NOMO-1 treated with DMSO at 0.1 percent for 48 hours (cell line): ENCODE measurements around the gene POLL.

ENCODE experiments used
- DNase-seq: peaks from one replicate; lab custom pipeline; 2025; ENCODE audit not compliant: unreplicated experiment; lab: John Stamatoyannopoulos, UW

The POLL gene

DNA sequence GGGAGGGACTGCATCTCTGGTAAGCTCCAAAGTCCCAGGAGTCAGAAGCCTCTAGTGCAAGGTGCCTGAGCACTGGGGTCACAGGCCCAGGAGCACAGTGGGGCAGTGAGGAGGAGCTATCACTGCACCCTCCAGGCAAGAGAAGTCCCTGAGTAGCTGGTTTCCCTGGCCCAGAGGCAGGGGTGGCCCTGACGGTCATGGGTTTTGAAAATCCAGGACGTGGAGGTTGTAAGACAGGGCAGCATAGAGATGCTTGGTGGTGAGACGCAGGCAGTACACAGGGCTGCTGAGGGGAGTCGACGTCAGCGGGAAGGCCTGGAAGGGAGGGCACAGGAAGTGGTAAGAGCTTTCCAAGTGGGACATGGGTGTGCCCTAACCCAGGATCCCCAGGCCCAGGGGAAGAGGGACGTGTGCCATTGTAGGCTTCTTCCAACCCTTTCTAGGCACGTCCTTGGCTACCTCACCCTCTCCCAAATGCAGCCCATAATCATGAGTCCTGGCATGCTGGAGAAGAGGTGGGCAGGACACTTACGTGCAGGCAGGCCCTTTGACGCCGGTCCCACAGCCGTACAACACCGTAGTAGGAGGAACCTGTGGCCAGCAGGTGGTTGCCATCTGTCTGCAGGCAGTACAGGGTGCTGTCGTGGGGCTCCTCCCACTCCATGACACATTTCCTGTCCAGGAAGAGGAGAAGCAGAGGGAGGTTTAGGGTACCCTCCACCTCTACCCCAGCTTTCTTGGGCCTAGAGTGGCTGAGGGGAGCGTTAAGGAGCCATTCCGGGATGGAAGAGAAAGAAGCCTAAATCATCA lies 23.2 kb upstream of the POLL start:
- DNase-seq: no peak

DNA sequence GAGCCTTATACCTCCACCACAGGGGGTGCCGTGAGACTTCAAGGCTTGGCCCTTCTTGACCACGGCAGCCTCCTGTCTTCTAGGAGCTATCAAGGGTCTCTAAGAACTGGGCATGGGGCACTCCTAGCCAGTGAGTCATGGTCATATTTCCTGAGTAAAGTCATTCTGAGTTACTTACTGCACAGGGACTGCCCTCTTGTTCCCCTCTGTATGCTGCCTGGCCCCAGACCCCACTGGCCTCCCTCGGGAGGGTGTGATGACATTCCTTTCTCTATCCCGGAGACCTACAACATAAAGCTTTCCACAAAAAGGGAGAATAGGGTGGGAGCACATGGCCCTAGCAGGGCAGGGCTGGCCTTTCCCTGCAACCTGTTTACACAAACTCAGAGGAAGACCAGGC lies 21.4 kb upstream of the POLL start:
- DNase-seq: no peak

DNA sequence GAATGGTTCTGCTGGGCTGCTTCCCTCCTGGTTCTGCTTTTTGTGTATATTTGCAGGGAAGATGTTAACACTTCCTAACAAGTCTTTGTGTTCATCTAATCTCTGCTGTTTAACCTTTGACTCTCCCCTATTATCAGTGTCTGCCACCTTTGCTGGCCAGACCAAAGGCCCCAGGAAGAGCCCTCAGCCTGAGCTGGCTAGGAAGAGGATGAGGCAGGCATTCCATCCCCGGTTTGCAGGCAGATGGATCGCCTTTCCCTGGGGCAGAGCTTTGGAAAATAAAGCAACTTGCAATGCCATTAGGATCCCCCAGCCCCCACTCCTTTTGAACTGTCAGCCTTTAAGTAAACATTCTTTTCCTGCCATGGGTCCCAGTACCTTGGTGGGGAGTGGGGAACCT lies 19.1 kb upstream of the POLL start:
- DNase-seq: no peak

DNA sequence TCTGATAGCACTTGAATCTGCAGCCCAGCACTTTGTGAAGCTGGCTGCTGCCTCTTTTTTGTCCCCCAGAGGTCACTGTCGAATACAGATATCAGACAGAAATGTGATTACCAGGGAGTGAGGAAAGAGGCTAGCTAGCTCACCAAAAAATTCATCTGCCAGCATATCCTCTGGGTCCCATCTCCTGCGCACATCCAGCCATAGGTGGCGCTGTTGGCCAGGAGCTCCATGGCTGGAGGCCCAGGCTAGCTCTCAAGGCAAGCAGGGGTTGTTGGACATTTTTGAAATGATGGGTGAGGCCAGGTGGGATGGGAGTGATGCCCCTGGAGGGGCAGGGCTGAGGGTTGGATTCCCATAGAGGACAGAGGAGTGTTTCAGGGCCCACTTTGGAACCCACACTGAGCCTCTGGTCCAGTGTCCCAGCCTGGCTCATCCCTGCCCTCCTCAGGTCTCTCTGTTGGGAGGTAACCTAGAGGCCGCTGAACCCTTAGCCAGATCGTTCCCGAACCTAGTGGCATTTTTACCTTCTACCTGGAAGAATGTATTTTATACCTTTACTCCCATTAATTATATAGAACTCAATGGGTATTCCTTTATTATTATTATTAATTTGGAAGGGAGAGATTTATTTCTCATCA lies 14.8 kb upstream of the POLL start:
- peak; percentile 95 for DNase-seq

DNA sequence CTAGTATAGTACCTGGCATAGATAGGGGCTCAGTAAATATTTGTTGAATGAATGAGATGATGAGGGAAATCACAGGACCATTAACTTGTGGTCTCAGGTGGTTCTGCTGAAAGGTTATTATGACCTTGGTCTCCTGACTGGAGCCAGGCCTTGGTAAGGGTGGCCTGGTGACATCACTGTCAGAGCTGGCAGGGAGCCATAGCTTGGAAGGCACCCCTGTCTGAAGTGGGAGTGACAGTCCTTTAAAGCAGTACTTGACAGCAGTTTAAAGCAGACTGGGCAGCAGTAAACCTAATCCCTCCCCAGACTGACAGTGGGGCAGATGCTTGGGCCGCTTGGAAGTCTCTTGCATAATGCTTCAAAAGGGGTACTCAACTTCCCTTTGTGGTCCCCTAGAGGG lies 13.5 kb upstream of the POLL start:
- DNase-seq: no peak

DNA sequence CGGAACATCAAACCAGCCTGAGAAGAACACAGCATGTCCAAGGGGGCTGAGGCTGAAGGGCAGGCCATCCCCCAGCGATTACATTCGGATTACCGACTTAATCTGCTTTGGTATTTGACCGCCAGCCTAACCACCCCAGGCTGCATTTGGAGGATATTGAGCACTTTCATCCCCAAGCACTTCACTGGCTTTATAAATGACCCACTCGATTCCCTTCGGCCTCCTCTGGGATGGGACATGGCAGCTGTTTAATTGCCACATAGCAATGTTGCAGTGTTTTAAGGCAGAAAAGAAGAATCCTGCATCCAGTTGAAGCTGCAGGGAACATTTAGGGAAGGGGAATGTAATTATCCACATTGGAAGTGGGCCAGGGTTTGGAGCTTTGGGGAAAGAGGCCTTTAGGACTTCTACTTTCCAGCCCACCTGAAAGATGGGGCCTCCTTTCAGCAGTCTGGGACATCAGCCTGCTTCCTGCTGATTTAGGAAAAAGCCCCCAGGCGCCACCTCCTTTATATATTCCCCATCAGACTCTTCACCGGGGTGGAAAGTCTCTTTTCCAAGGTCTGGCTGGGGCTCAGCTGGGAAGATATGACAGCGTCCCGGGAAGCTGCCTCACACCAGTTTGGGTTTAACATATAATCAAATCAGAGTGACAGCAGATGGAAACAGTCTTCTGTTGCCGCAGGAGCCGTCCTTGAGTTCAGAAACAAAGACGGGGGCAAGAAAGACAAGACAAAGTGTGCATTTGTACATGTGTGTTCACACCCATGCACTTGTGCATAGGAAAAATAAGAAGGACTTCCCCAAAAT lies 9.2 kb upstream of the POLL start:
- DNase-seq: no peak

DNA sequence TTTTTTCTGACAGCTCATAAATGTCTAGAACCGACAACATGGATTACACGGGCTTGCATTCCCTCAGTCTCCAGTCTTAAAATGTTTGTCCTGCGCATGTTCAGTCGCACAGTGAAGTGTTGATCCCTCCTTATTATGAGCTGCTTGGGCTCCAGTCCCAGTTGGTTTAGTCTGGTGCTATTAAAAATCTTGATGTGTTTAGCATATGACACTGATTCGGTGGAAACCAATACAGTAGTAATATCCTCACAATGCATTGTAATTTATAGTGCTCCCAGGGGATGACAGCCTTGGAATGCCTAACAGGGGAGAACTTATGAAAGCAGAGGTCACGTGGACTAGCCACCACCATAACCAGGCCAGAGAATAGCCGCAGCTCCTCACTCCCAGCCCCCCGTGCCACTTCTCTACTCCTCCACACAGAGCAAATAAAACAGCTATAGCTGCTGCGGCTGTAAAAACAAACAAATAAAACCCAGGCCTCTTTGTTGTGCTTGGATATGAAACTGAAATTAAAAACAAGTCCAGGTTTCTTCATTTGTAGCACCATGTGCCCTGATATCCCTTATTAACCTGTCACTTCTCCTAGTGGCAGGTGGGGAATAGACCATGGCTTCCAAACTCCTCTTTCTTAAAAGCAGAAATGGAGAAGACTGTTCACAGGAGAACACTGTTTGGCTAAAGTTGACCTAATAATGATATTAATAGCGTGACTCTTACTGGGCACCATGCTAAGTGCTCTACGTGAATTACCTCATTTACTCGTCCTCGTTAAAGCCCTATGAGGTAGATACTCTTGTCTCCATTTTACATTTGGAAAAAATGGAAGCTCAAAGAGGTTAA lies 7.8 kb upstream of the POLL start:
- no peak for DNase-seq

DNA sequence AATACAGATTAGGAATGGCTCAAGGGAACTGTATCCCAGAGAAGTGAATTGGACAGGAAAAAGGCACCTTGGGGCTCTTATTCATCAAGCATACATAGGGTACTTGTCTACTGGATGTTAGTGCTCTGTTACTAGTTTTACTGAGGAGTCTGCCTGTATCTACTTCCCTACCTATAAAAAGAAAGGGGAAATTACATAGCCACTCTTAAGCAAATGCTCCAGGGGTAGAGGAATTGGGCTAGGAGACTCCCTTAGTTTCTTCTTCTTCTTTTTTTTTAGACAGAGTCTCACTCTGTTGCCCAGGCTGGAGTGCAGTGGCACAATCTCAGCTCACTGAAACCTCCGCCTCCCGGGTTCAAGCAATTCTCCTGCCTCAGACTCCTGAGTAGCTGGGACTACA lies 5.3 kb upstream of the POLL start:
- DNase-seq: peak; percentile 92

DNA sequence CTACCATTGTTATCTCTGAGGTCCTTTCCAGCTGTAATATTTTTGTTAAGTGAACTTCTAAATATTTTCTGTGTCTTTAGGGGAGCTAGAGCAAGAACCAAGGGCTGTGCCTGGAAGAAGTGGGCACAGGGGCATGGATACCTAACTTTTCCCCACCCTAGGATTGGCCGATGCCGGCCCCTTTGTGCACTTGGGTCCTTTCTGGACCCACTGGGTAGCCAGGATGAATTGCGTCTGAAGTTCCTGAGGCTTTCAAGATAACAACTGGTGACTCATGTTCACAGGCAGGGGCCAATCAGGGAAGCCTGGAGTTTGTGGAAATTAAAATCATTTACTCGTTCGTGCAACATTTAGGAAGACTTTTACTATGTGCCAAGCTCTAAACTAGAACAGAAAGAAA lies 822 bp upstream of the POLL start:
- no peak for DNase-seq

DNA sequence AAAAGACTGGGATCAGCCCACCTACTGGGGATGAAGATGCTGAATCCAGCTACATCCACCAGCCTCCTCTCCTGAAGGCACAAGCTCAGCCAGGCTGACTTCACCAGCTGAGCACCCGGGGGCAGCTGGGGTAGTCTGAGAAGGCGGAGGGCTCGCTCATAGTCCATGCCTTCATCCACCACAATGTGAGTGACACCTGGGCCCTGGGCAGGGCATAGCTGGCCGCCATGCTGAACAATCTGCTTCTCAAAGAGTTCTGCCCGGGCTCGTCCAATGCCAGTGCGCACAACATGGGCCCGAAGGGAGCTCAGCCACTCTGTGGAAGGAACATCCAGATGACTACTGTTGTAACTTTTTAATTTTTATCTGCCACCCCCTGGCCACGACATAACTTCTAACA lies 2.2 kb downstream of the POLL start:
- no peak for DNase-seq

DNA sequence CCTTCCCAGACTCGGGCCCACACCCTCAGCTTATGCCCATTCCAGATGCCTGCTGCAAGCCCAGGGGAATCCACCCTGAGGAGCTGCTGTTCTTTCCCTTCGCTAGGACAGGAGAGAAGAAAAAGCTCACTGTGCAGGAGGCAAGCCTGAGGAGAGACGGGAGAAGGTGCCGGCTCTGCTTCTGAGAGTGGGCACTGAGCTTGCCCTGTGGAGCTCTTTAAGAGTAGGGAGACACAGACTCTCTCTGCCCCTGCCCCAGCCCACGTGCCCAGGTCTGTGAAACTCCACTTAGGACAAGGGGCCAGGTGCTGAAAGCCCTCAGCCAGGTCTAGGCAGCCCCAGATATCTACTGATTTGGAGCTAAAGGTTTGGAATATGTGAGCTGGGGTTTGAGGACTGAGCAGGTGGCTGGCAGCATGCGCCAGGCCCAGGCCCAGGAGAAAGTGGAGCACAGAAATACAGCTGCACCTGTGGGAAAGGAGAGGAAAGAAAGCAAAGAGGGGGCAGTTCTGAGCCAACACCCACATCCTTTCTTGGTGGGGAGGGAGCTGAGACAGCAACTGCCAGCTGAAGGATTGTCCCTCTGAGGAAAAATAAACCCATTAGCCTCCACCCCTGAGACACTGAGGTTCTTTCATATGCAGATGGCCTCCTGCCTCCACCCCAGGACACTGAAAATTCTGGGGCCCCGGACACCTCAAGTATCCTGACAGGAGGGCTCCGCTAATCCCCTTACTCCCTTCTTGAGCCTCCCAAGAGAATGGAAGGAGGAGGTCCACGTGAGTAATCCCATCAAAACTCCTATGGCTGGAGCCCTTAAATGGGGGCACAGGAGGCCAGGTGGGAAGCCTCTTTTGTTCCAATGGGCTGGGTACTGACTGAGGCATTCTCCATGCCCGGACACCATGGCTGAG lies 7.3 kb downstream of the POLL start:
- DNase-seq: no peak

DNA sequence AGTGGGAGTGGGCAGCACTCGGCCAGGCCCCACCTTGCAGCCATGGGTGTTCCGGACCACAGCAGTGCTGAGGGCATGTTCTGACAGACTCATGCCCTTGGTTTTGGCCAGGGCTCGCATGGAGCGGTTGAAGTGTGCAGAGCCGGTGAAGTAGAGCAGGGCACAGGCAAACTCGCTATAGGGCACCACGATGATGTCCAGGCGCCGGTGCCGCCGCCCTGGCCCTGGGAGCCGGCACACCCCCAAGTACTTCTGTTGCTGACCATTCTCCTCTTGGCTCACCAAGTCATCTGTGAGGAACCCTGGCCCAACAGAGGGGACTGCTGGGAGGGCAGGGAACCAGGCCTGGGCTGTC lies 8.6 kb downstream of the POLL start:
- DNase-seq: no peak

DNA sequence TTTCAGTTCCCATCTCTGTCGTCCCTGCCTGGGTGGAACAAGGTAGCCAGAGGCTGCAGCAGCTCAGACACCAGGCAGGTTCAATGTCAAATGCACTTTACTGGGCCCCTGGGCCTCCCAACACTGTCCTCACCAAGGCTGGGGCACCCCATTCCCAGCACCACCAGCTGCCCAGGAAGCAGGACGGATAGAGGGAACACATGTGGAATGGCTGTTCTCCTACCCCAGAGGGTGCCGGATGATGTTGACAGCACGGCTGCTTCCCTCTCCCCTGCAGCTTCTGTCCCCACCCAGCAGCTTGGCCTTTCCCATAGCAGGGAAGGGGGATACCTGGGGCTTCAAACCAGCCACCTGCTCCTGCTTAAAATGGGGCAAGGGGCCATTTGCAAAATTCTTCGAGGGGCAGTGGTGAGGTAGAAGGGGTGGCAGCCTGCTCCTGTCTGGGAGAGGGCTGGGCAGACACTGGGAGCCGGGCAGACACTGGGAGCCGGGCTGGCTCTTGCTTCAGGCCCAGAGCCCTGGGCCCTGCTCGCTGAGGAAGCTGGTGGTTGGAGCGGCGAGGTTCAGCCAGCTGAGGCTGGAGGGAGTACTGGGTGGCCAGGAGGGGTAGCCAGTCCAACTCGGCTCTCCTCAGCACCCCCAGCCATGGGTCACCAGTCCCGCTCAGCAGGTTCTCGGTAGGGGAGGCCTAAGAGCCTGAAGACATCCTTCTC lies 9.1 kb downstream of the POLL start:
- DNase-seq: no peak

DNA sequence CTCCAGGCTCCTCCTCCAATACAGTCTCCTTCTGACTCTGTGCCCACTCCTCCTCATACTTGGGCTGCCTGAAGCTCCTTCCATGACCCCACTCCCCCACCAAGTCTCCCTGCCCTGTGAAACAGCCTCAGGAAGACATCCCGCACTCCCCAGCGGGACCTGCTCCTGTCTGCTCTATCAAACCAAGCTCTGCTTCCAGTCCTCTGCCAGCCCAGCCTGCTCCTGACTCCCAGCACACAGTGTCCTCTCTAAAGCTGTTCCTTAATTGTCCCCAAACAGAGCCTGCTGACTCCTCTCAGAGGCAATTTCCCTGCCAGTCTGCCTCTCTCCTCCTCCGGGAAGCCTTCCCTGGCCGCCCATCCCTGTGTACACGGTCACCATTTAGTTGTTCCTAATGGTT lies 9.9 kb downstream of the POLL start:
- DNase-seq: no peak

DNA sequence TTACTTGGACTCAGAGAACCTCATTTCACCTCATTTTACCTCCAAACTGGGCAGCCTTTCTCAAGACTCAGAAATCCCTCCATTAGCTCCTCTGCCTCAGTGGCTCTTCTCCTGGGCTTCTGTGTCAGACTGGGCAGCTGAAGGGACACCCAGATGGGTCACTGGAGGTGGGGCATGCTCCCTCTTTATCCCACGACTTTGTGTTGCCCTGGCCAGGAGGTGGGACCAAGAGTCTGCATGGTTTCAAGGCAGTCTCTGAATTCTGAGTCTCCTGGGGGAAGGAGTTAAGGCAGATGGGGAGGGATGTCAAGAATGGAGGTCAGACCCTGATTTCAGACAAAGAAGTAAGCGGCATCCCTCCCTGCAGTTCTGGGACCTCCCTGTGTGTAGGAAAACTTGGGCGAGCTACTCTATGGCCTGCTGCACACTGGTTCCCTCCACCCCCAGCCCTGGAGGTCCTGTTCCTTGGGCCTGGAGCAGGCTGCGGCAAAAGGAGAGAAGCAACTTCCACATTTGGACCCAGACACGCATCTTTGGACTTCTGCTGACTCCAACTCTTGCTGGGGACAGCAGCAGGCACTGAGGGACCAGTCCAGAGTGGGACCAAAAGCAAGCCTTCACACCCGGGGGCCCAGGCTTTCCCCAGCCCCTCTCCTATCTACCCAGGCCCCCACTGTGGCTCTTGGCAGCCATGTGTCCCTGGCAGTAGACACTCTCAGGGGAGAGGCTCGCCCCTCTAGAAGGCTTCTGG lies 10.8 kb downstream of the POLL start:
- DNase-seq: no peak

DNA sequence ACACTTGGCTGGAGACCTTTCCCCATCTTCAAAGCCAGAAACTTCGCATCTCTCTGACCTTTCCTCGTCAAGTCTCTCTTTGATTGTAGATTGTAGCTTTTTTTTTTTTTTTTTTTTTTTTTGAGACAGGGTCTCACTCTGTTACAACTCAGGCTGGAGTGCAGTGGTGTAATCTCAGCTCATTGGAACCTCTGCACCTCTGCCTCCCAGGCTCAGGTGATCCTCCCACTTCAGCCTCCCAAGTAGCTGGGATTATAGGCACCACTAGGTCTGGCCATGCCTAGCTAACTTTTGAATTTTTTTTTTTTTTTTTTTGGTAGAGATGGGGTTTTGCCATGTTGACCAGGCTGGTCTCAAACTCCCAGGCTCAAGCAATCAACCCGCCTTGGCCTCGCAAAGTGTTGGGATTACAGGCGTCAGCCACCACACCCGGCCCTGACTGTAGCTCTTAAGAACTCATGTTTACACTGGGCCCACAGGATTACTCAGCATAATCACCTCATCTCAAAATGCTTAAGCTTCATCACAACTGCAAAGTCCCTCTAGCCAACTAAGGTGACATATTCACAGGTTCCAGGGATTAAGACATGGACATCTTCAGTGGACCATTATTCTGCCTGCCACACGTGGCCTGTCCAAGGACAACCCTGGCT lies 11.7 kb downstream of the POLL start:
- DNase-seq: no peak

DNA sequence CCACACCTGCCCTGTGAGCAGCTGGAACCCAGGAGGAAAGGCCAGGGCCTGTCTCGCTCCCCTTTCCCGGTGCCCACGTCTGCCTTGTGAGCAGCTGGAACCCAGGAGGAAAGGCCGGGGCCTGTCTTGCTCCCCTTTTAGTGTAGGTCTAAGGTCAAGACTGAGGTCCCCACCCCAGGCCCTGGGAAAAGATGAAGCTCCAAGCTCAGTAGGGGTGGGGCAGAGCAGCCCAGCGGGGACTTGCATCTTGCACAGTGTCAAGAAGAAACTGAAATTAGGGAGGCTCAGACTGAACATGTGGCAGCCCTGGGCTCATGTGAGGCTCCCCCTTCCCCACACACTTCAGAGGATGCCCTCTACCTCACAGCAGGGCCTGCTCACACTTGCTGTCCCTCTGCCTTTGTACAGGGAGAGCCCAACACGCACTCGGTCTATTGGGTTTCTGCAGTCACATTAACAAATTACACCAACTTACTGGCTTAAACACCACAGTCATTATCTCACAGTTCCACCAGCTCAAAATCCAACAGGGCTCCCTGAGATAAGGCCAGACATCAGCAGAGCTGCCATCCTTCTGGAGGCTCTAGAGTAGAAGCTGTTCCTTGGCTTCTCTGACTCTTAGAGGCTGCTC lies 12.4 kb downstream of the POLL start:
- DNase-seq: no peak

DNA sequence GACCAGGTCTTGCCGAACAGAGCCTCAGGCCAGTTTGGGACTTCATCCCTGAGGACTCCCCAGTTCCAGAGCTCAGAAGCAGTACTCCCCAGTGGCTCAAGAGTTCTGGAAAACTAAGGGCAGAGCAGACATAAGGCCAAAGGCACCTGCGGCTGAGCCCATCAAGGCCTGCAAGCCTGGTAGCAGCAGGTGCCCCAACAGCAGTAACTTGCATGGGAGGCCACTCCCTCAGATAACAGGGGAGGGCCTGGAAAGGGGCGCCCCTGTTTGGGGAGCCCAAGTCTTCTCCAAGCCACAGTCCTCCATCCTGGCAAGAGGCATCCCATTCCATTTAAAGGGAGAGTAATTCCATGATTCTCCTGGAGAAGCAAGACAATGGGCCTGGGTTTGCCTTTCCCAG lies 13.0 kb downstream of the POLL start:
- DNase-seq: no peak
